HCT116 (cell line): Measurements from ENCODE around the gene CDH4.

ENCODE experiments used
- EZH2 ChIP-seq: fragments of 200-600 bp; sonication (generic); IDR thresholded peaks from 2 replicates; pipeline ENCODE4 v1.6.1; 2017; ENCODE audit warnings: antibody characterized with exemption, mixed run types
- JUND ChIP-seq: IDR thresholded peaks from 2 replicates; pipeline ENCODE4 v1.6.1; 2012
- POLR2A ChIP-seq: IDR thresholded peaks from 2 replicates; pipeline ENCODE4 v1.7.0; 2011; ENCODE audit warnings: borderline replicate concordance; ENCODE audit not compliant: insufficient read depth, insufficient read length; ENCODE audit errors: extremely low read depth
- POLR2AphosphoS5 ChIP-seq: IDR thresholded peaks from 2 replicates; pipeline ENCODE4 v1.6.1; 2011; ENCODE audit warnings: mild to moderate bottlenecking, low read depth, low read length, moderate library complexity
- RAD21 ChIP-seq: IDR thresholded peaks from 2 replicates; pipeline ENCODE4 v1.6.1; 2012; ENCODE audit warnings: low read depth, mild to moderate bottlenecking
- SIN3A ChIP-seq: IDR thresholded peaks from 2 replicates; pipeline ENCODE4 v1.6.1; 2012; ENCODE audit warnings: low read depth
- YY1 ChIP-seq: IDR thresholded peaks from 2 replicates; pipeline ENCODE4 v1.6.1; 2011; ENCODE audit warnings: low read length, low read depth, moderate library complexity, mild to moderate bottlenecking; ENCODE audit not compliant: insufficient replicate concordance; ENCODE audit errors: extremely low read depth
- TF ChIP-seq, protein P1 (sequence below), 3 experiments: fragments of 200-600 bp in 1 of 3; sonication (generic) in 1 of 3; IDR thresholded peaks in 2 of 3; conservative IDR thresholded peaks in 1 of 3; 2 replicates each; pipeline ENCODE4 v1.5.1; 2012 to 2017; ENCODE audit warnings: low read depth in 2 of 3, low read length in 2 of 3, antibody characterized with exemption in 1 of 3, borderline replicate concordance in 1 of 3, control low read depth in 1 of 3, mild to moderate bottlenecking in 1 of 3, mixed read lengths in 1 of 3, mixed run types in 1 of 3, moderate library complexity in 1 of 3; ENCODE audit not compliant: insufficient read depth in 1 of 3
- TF ChIP-seq, protein P2 (sequence below): IDR thresholded peaks from 2 replicates; pipeline ENCODE4 v1.6.1; 2012
- TF ChIP-seq, protein P3 (sequence below): IDR thresholded peaks from 2 replicates; pipeline ENCODE4 v1.6.1; 2011; ENCODE audit warnings: mild to moderate bottlenecking, low read length, moderate library complexity; ENCODE audit not compliant: insufficient replicate concordance; ENCODE audit errors: extremely low read depth

DNA sequence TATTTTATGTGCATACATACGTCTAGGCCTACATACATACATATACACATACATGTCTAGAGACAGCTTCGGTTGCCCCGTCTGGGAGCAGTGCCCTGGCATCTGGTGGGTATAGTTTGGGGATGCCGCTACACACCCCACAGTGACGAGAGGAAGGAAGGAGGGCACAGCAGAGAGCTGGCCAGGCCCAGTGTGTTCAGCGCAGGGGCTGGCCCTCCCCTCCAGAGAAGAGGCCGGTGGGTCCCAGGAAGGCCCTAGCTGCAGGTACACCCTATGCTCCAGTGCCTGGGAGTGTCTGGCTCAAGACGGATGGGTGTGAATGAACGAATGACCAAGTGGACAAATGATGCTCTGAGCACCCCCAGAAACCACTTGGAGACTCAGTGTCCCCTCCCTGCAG lies 284.6 kb downstream of the CDH4 start:
- TF ChIP-seq SIN3A (no peak), POLR2AphosphoS5 (no peak), JUND (no peak), YY1 (no peak), EZH2 (no peak), POLR2A (no peak), RAD21 (no peak)
- TF ChIP-seq, protein P1, sequence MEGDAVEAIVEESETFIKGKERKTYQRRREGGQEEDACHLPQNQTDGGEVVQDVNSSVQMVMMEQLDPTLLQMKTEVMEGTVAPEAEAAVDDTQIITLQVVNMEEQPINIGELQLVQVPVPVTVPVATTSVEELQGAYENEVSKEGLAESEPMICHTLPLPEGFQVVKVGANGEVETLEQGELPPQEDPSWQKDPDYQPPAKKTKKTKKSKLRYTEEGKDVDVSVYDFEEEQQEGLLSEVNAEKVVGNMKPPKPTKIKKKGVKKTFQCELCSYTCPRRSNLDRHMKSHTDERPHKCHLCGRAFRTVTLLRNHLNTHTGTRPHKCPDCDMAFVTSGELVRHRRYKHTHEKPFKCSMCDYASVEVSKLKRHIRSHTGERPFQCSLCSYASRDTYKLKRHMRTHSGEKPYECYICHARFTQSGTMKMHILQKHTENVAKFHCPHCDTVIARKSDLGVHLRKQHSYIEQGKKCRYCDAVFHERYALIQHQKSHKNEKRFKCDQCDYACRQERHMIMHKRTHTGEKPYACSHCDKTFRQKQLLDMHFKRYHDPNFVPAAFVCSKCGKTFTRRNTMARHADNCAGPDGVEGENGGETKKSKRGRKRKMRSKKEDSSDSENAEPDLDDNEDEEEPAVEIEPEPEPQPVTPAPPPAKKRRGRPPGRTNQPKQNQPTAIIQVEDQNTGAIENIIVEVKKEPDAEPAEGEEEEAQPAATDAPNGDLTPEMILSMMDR (IDR thresholded peaks at IDR 0.05 in 2 of 3, conservative IDR thresholded peaks at IDR 0.05 in 1 of 3; ENCODE audit: borderline replicate concordance in 1 of 3, insufficient read depth in 1 of 3, low read depth in 2 of 3, low read length in 2 of 3): no peak
- TF ChIP-seq, protein P2, sequence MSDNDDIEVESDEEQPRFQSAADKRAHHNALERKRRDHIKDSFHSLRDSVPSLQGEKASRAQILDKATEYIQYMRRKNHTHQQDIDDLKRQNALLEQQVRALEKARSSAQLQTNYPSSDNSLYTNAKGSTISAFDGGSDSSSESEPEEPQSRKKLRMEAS: no peak
- TF ChIP-seq, protein P3, sequence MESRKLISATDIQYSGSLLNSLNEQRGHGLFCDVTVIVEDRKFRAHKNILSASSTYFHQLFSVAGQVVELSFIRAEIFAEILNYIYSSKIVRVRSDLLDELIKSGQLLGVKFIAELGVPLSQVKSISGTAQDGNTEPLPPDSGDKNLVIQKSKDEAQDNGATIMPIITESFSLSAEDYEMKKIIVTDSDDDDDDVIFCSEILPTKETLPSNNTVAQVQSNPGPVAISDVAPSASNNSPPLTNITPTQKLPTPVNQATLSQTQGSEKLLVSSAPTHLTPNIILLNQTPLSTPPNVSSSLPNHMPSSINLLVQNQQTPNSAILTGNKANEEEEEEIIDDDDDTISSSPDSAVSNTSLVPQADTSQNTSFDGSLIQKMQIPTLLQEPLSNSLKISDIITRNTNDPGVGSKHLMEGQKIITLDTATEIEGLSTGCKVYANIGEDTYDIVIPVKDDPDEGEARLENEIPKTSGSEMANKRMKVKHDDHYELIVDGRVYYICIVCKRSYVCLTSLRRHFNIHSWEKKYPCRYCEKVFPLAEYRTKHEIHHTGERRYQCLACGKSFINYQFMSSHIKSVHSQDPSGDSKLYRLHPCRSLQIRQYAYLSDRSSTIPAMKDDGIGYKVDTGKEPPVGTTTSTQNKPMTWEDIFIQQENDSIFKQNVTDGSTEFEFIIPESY: no peak
